ENCODE measurements around the gene KCNN3. TPM values are rescaled to one million over a fixed set of nuclear protein-coding genes. Genes with fewer than 3 reads are reported as not detected.

Gene KCNN3
- total RNA-seq, 6 experiments from 2014 or later = not detected

- no peak for TF ChIP-seq CTCF (IDR thresholded peaks at IDR 0.05)
- DNase-seq = no peak
Measured at GRCh38 chr1:154807048-154807591, 63.0 kb downstream of the KCNN3 start.

DNA sequence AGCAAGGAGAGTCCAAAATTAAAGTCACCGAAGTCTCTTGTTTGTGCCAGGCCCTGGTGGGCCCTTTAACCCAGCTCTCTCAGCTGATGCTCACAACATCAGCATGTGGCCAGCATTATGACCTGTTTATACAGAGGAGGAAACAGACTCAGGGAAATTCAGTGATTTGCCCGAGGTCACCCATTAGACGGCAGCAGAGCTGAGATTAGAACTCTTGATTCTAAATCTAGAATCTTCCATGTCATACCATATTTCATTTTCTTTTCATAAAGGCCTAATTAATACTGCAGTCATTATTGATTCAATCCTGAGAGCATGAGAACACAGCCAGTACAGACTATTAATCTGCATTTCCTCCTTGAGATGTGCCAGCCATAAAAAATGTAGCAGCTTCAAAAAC lies 63.7 kb downstream of the KCNN3 start:
- TF ChIP-seq CTCF (IDR thresholded peaks at IDR 0.05) = no peak
- Mint-ChIP-seq H3K27ac (no peak overlapping the region), H3K4me3 (no peak overlapping the region), H3K27me3 (ENCODE audit: insufficient read depth) (peaks cover 70% of the 10 kb centered on the region), H3K4me1 (ENCODE audit: low read depth) (peaks cover 8% of the 10 kb centered on the region), H3K36me3 (ENCODE audit: low read depth) (no peaks in the 10 kb centered on the region), H3K9me3 (no peaks in the 10 kb centered on the region)
- no peak for DNase-seq

More at GRCh38 chr1:154807048-154807591, 63.0 kb downstream of the KCNN3 start:
- Mint-ChIP-seq H3K36me3 (ENCODE audit: low read depth) (no peaks in the 10 kb centered on the region), H3K9me3 (no peaks in the 10 kb centered on the region), H3K27ac (no peak overlapping the region), H3K27me3 (ENCODE audit: insufficient read depth) (peaks cover 68% of the 10 kb centered on the region), H3K4me3 (no peak overlapping the region), H3K4me1 (ENCODE audit: low read depth) (peaks cover 8% of the 10 kb centered on the region)

GRCh38 chr1:154802982-154803920 lies 66.8 kb downstream of the KCNN3 start:
- Mint-ChIP-seq H3K4me1 (ENCODE audit: low read depth) (no peaks in the 10 kb centered on the region), H3K27me3 (ENCODE audit: insufficient read depth) (peaks cover 77% of the 10 kb centered on the region), H3K27ac (no peak overlapping the region), H3K36me3 (ENCODE audit: low read depth) (no peaks in the 10 kb centered on the region), H3K4me3 (no peak overlapping the region), H3K9me3 (no peaks in the 10 kb centered on the region)
- no peak for DNase-seq
- no peak for TF ChIP-seq CTCF (IDR thresholded peaks at IDR 0.05)

- Mint-ChIP-seq H3K9me3 (no peaks in the 10 kb centered on the region), H3K27ac (no peak overlapping the region), H3K36me3 (ENCODE audit: low read depth) (no peaks in the 10 kb centered on the region), H3K4me3 (no peak overlapping the region), H3K27me3 (ENCODE audit: insufficient read depth) (peaks cover 71% of the 10 kb centered on the region), H3K4me1 (ENCODE audit: low read depth) (no peaks in the 10 kb centered on the region)
- no peak for TF ChIP-seq CTCF (IDR thresholded peaks at IDR 0.05)
- DNase-seq = no peak
Measured at GRCh38 chr1:154802336-154802969, 67.6 kb downstream of the KCNN3 start.

DNA sequence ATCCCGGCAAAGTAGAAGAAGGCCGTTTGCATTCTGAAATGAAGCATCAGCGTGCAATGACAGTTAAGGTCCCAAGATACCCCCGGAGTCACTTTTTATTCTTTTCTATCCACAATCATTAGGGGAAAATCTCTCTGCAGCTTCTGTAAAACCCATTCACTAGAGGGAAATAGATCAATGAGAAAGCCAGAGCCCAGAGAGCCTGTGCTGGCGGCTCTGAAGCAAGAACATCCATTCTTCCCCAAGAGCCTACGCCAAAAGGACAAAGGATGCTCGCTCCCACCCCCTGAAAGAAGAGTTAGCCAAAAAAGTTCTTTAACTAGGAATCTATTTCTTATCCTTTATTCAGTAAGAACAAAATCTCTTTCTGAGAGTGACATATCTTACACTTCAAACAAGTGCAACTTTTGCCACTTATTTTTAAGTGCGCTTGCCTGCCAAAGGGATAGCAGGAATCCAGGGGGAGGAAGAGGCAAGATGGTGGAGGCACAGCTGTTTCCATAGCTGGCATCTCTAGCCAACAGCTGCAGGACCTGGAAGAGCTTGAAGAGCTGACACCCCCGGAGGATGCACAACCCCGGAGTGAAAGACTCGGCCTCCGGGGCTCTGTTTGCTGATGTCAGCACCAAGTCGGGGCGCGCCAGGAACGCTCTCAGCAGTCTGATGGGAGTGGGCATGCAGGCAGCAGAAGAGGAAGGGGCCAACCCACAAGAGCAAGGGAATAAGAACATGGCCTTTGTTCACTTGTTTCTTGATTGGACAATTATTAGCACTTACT lies 68.7 kb downstream of the KCNN3 start:
- Mint-ChIP-seq H3K36me3 (ENCODE audit: low read depth) (no peaks in the 10 kb centered on the region), H3K4me3 (no peak overlapping the region)

More for the DNA sequence above, 68.7 kb downstream of the KCNN3 start:
- no peak for DNase-seq
- H3K4me1 Mint-ChIP-seq (ENCODE audit: low read depth) = no peaks in the 10 kb centered on the region
- no peaks in the 10 kb centered on the region for H3K9me3 Mint-ChIP-seq
- no peak overlapping the region for H3K27ac Mint-ChIP-seq
- no peak for TF ChIP-seq CTCF (IDR thresholded peaks at IDR 0.05)
- H3K27me3 Mint-ChIP-seq (ENCODE audit: insufficient read depth) = peaks cover 62% of the 10 kb centered on the region
